Adrenal gland (tissue), 12 donors: ENCODE data around the gene GLIPR2. TPM values are rescaled to one million over a fixed set of nuclear protein-coding genes. Genes with fewer than 3 reads are reported as not detected.
A peak's percentile ranks its signal among the peaks of the same experiment; 100 is the strongest.

Experiments used
- DNase-seq, 7 donors: peaks; one replicate each; pipeline ENCODE4 v3.0.0-alpha.2; 2019 to 2020
- H3K27ac ChIP-seq, 5 donors: fragments of 200-600 bp; sonication (generic) in 4 of 5; 1 replicate in 3 of 5; 2 replicates in 2 of 5; pipeline versions ENCODE4 v1.5.1 to v1.8.0; 2016 to 2020; ENCODE audit warnings: mild to moderate bottlenecking in 1 of 5
- H3K27me3 ChIP-seq: fragments of 200-600 bp; 2 replicates; pipeline ENCODE4 v1.8.0; 2021
- H3K36me3 ChIP-seq, 2 donors: fragments of 200-600 bp; replicated peaks in 1 of 2; 1 replicate in 1 of 2; 2 replicates in 1 of 2; pipeline versions ENCODE4 v1.5.1 to v1.8.0; 2018 to 2022
- H3K4me1 ChIP-seq, 2 donors: fragments of 200-600 bp; replicated peaks in 1 of 2; 1 replicate in 1 of 2; 2 replicates in 1 of 2; pipeline versions ENCODE4 v1.5.1 to v1.8.0; 2018 to 2021
- H3K4me3 ChIP-seq, 4 donors: fragments of 200-600 bp; sonication (generic) in 3 of 4; one replicate each; pipeline ENCODE4 v1.5.1; 2016 to 2018
- H3K9me3 ChIP-seq, 3 donors: fragments of 200-600 bp; sonication (generic) in 1 of 3; replicated peaks in 1 of 3; 1 replicate in 2 of 3; 2 replicates in 1 of 3; pipeline versions ENCODE4 v1.5.1 to v1.8.0; 2016 to 2021
- POLR2A ChIP-seq, 2 donors: fragments of 450-650 bp; IDR thresholded peaks; one replicate each; pipeline ENCODE4 v1.6.1; 2017; ENCODE audit warnings: antibody characterized with exemption in 2 of 2, mild to moderate bottlenecking in 2 of 2, moderate library complexity in 1 of 2
- WGBS, 4 donors: extraction: QIAGEN DNeasy Blood & Tissue Kit in 2 of 4; methylation state at CpG; one replicate each; pipeline versions ENCODE4 v1.1.5 to v1.1.7; 2013 to 2017; 5-methylcytosine and 5-hydroxymethylcytosine counted together
- intact Hi-C, 2 donors: fragments of 100-400 bp; cut with DNase I; formaldehyde crosslinking; loops; one replicate each; pipeline versions ENCODE4 v1.14.1 to v1.15.0; 2022 to 2023
- polyA plus RNA-seq, 3 donors: library from polyadenylated mRNA; stranded (reverse); fragments of 200-250 nt in 2 of 3; fragments of 350-450 nt in 1 of 3; fragmentation: Illumina TruSeq in 1 of 3; extraction: RNeasy Lipid Tissue Mini Kit (QIAGEN cat#74804) in 1 of 3; gene quantifications; one replicate each; pipeline ENCODE4 v1.2.3, GENCODE V29; 2013 to 2014
- total RNA-seq, 9 donors: library from RNA; depleted of rRNA in 4 of 9; stranded (reverse); fragments of >200 nt in 4 of 9; fragments of 120-200 nt in 1 of 9; fragmentation: NEBNext Ultra II Directional in 1 of 9; extraction: Animal tissue kit (Norgen Biotek cat#: 25700) in 1 of 9; gene quantifications; one replicate each; pipeline versions ENCODE4 v1.1.0 to v1.2.4, GENCODE V29; 2013 to 2023
- TF ChIP-seq, protein P1 (sequence below), 6 experiments: fragments of 450-650 bp in 4 of 6; fragments of 200-600 bp in 2 of 6; sonication (generic) in 1 of 6; IDR thresholded peaks; 1 replicate in 5 of 6; 2 replicates in 1 of 6; pipeline versions ENCODE4 v1.5.1 to v1.8.0; 2016 to 2021; ENCODE audit warnings: antibody characterized with exemption in 6 of 6, mild to moderate bottlenecking in 2 of 6, moderate library complexity in 1 of 6
- donor health status: healthy with polysubstance abuse.
- donor health status: Bipolar disorder and iron deficiency.
- donor health status: DM: yes; HTN: yes; CAD: no.
- donor health status: DM: no; HTN: no; CAD: no.
- donor health status: DM: no; HTN: no; CAD: no.
- donor health status: DM: yes; HTN: yes; CAD: no.

The GLIPR2 gene
- total and polyA plus RNA-seq, 12 donors = 16.1 to 56.3 (median 33.5) TPM

DNA sequence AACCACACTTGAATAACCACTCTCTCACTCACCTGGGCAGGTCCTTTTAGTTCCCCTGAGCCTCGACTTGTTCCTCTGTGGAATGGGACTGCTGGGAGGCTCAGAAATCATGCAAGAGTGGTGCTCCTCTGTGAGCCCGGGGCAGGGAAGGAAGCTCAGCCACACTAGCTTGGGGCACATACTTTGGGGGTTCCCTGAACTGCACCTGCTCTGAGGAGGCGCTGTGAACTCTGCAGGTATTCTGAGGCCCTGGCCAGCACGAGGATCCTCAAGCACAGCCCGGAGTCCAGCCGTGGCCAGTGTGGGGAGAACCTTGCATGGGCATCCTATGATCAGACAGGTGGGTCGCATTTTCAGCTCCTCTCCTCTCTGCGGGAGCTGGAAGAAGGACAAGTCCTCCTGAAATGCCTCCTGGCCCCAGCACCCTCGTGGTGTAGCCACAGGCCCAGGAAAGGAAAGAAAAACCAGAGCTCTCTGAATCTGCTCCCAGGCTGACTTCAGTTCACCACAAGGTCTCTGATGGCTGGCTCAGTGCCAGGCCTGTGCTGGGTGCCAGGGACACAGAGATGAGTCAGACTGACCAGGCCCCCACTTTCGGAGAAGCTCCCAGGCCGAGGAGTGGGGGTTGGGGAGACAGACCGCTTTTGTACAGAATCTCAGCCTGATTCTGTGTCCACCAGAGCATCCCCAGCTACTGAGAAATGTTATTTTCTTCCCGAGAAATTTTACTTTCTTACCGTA lies 11.9 kb downstream of the GLIPR2 start:
- H3K4me1 ChIP-seq = peaks cover 15 to 29% of the 10 kb centered on the region in 2 donors
- 16 to 41% (median 32%) methylated on average over 7 to 14 of the region's 14 CpGs for WGBS, 4 donors

DNA sequence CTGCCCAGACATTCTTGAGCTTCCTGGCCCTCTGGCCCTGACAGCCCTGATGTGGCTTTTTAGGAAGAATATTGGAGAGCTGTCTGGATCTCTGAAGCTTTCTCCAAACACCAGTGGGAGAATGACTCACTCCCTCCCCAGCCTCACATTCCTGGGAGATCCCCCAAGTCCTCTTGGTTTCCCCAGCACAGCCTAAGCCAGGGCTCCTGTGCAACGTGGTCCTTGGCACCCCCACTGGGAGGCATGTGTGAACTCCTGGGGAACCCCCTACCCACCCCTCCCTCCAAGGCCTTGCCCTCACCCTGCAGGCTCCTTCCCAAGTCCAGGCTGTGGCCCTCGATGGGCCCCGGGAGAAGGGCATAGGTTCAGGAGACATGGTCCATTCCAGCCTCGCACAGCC lies 12.7 kb downstream of the GLIPR2 start:
- Histone ChIP-seq H3K36me3 (no peaks in the 10 kb centered on the region), H3K4me3 (no peak overlapping the region), H3K4me1 (peaks cover 15 to 31% of the 10 kb centered on the region in 2 donors), H3K9me3 (no peaks in the 10 kb centered on the region), H3K27ac (peak overlapping the region; percentile 8 to 90 (median 49)), H3K27me3 (no peaks in the 10 kb centered on the region)
- WGBS, 4 donors = 48 to 76% (median 54%) methylated on average over 4 of the region's 4 CpGs
- intact Hi-C loops = no loop called here
- DNase-seq = peak in 3 of 7 donors; percentile 48 to 68 (median 49)
- TF ChIP-seq, protein P1, sequence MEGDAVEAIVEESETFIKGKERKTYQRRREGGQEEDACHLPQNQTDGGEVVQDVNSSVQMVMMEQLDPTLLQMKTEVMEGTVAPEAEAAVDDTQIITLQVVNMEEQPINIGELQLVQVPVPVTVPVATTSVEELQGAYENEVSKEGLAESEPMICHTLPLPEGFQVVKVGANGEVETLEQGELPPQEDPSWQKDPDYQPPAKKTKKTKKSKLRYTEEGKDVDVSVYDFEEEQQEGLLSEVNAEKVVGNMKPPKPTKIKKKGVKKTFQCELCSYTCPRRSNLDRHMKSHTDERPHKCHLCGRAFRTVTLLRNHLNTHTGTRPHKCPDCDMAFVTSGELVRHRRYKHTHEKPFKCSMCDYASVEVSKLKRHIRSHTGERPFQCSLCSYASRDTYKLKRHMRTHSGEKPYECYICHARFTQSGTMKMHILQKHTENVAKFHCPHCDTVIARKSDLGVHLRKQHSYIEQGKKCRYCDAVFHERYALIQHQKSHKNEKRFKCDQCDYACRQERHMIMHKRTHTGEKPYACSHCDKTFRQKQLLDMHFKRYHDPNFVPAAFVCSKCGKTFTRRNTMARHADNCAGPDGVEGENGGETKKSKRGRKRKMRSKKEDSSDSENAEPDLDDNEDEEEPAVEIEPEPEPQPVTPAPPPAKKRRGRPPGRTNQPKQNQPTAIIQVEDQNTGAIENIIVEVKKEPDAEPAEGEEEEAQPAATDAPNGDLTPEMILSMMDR (IDR thresholded peaks at IDR 0.05) = no peak
- no peak for TF ChIP-seq POLR2A (IDR thresholded peaks at IDR 0.05)

More for the DNA sequence above, 11.9 kb downstream of the GLIPR2 start:
- Histone ChIP-seq H3K4me3 (no peak overlapping the region), H3K27ac (peak overlapping the region; percentile 35 to 90 (median 84)), H3K9me3 (no peaks in the 10 kb centered on the region), H3K36me3 (no peaks in the 10 kb centered on the region), H3K27me3 (no peaks in the 10 kb centered on the region)
- TF ChIP-seq POLR2A (IDR thresholded peaks at IDR 0.05) = no peak
- TF ChIP-seq, protein P1 (IDR thresholded peaks at IDR 0.05) = peak in 1 of 6 experiments; percentile 17
- intact Hi-C loops = no loop called here
- DNase-seq = peak; percentile 98 to 100 (median 99)

- Histone ChIP-seq H3K4me3 (no peak overlapping the region), H3K27ac (peak overlapping the region in 2 of 5 donors; percentile 47 to 75), H3K4me1 (peaks cover 15 to 41% of the 10 kb centered on the region in 2 donors), H3K36me3 (no peaks in the 10 kb centered on the region), H3K27me3 (no peaks in the 10 kb centered on the region), H3K9me3 (no peaks in the 10 kb centered on the region)
- no peak for DNase-seq
- TF ChIP-seq, protein P1 (IDR thresholded peaks at IDR 0.05) = no peak
- no peak for TF ChIP-seq POLR2A (IDR thresholded peaks at IDR 0.05)
- 55 to 60% (median 58%) methylated on average over 4 of the region's 4 CpGs for WGBS, 4 donors
- intact Hi-C loops = no loop called here
These were observed 14.2 kb downstream of the GLIPR2 start for GRCh38 chr9:36150574-36151315.
